PFSK-1 (cell line): ENCODE data around the gene XRCC1.
A peak's percentile ranks its signal among the peaks of the same experiment; 100 is the strongest.

Experiments
- FOXP2 ChIP-seq: optimal IDR thresholded peaks from 2 replicates; pipeline ENCODE3; 2011; ENCODE audit warnings: borderline replicate concordance, control low read depth, inconsistent platforms; ENCODE audit not compliant: insufficient read depth; ENCODE audit errors: extremely low read length, extremely low read depth
- POLR2AphosphoS5 ChIP-seq: IDR thresholded peaks from 2 replicates; pipeline ENCODE4 v1.6.1; 2012; ENCODE audit warnings: low read depth, mild to moderate bottlenecking, control low read depth, low read length, moderate library complexity
- REST ChIP-seq, 2 experiments: IDR thresholded peaks; 2 replicates each; pipeline versions ENCODE4 v1.6.1 to v1.8.0; 2011 to 2012; ENCODE audit warnings: low read depth in 2 of 2, low read length in 2 of 2, control low read depth in 1 of 2, inconsistent platforms in 1 of 2, mild to moderate bottlenecking in 1 of 2, moderate library complexity in 1 of 2; ENCODE audit not compliant: insufficient read depth in 1 of 2
- SIN3A ChIP-seq: IDR thresholded peaks from 2 replicates; pipeline ENCODE4 v1.6.1; 2012; ENCODE audit warnings: mild to moderate bottlenecking, low read length, moderate library complexity, borderline replicate concordance; ENCODE audit not compliant: insufficient read depth
- TAF1 ChIP-seq: IDR thresholded peaks from 2 replicates; pipeline ENCODE4 v1.6.1; 2012; ENCODE audit warnings: low read length, control low read depth, borderline replicate concordance; ENCODE audit not compliant: insufficient read depth

Gene XRCC1

DNA sequence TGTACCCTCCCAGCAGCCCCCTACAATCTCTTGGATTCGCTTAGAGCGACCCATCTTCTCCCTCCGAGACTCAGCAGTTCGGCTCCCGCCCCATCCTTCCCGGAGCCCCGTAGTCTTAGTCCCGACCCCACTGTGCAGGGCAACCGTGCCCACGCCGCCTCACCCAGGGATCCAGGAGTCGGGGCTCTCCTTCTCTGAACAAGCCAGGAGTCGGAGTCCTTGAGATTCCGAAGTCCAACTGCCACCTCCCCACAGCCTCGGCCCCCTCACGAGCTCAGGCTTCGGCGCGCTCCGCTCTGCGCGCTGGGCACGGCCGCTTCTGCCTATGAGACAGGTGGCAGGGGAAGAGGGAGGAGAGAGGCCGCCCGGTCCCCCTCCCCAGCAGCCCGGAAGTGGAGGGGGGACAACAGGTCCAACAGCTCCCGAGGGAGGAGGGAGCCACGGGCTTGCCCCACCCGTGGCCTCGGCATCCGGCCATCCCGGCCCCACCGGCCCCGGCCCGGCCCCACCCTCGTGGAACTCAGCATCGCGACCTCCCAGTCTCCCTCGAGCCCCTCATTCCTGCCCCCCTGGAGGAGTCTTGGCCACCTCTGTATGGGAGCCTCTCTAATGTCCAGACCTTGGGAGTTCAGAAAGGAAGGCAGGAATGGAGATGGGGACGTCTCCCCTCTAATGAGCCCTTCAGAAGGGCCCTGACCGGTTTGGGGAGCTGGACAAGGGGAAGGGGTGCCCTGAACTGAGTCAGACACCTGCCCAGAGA lies 70.7 kb downstream of the XRCC1 start, which contains the start of gene PHLDB3:
Gene PHLDB3 (minus strand): TSS at position 321 of the 760 bp plus-strand sequence. CDS start 628 bp downstream, outside the sequence.
- TF ChIP-seq POLR2AphosphoS5 = no peak
- no peak for TF ChIP-seq FOXP2
- no peak for TF ChIP-seq SIN3A
- no peak for TF ChIP-seq TAF1
- TF ChIP-seq REST (IDR thresholded peaks at IDR 0.05; ENCODE audit: insufficient read depth in 1 of 2, low read depth in 2 of 2, low read length in 2 of 2) = no peak

DNA sequence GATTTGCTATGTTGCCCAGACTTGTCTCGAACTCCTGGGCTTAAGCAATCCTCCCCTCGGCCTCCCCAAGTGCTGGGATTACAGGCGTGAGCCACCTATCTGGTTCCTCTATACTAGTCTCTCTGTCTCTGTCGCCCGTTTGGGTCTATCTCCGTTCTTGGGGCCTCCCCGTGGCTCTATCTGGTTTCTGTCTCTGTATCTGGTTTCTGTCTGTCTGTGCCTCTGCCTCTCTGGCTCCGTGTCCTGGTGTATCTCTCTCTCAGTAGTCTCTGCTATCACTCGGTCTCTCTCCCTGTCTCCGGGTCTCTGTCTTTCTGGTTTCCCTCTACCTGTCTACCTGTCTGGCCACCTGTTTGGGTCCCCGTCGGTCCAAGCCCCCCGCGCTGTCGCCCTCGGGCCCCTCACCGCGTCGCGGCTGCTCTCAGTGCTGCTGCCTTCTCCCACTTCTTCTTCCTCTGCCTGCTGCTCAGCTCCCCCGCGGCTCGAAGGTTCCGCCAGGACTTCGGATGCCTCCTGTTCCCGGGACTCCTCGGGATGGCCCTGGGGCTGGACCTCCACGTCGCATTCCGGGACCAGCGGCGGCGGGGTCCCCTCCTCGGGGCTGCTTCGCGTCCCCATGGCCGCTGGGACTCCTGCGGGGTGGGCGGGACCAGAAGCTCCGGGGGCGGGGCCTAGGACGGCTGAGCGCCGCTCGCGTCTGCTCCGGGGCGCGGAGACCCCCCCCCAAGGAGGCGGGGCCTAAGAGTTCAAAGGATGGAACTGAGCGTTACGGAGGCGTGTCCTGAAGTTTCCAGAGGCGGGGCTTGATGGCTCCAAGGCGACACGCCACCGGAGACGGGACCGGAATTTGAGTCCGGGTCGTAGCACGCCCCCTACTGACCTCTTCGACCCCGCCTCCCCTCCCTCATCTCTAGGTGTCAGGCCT lies 71.6 kb downstream of the XRCC1 start:
- TF ChIP-seq REST (IDR thresholded peaks at IDR 0.05; ENCODE audit: insufficient read depth in 1 of 2, low read depth in 2 of 2, low read length in 2 of 2) = no peak
- TF ChIP-seq FOXP2 = peak; percentile 17
- TF ChIP-seq TAF1 = no peak
- TF ChIP-seq SIN3A = no peak
- no peak for TF ChIP-seq POLR2AphosphoS5

DNA sequence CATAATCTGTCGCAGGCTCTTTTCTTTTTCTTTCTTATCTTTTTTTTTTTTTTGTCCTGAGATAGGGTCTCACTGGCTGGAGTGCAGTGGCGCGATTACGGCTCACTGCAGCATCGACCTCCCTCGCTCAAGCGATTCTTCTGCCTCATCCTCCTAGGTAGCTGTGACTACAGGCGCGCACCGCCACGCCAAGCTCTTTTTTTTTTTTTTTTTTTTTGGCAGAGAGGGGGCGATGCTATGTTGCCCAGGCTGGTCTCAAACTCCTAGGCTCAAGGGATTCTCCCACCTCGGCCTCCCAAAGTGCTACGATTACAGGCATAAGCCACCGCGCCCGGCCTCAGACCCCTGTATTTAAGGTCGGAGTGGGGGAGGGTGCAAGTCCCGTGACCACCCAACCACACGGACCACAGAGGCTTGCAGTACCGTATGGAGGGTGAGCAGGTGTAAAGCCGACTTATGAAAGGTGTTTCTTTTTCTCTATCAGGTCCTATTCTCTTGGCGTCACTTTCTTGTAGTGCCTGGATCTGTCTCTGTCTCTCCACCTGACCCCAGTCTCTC lies 72.8 kb downstream of the XRCC1 start:
- no peak for TF ChIP-seq TAF1
- no peak for TF ChIP-seq REST (IDR thresholded peaks at IDR 0.05; ENCODE audit: insufficient read depth in 1 of 2, low read depth in 2 of 2, low read length in 2 of 2)
- TF ChIP-seq POLR2AphosphoS5 = no peak
- TF ChIP-seq SIN3A = no peak
- no peak for TF ChIP-seq FOXP2

GRCh38 chr19:43501661-43502418 lies 73.5 kb downstream of the XRCC1 start:
- TF ChIP-seq REST (IDR thresholded peaks at IDR 0.05; ENCODE audit: insufficient read depth in 1 of 2, low read depth in 2 of 2, low read length in 2 of 2) (no peak), FOXP2 (no peak), SIN3A (no peak), POLR2AphosphoS5 (no peak), TAF1 (no peak)
